OCI-LY1 (cell line): ENCODE measurements around the gene ADAM12.

Source experiments
- H2AFZ ChIP-seq: fragments of 200-600 bp; sonication (generic), shearing (Covaris generic); 2 replicates; pipeline ENCODE4 v1.6.0; 2014; ENCODE audit warnings: antibody characterized with exemption, mild to moderate bottlenecking, low read length
- H3F3A ChIP-seq: fragments of 200-600 bp; sonication (generic), shearing (Covaris generic); 2 replicates; pipeline ENCODE4 v1.6.0; 2014; ENCODE audit warnings: mild to moderate bottlenecking, antibody characterized with exemption, low read length, moderate library complexity; ENCODE audit not compliant: insufficient read depth
- H3K27ac ChIP-seq: fragments of 200-600 bp; sonication (generic); 2 replicates; pipeline ENCODE4 v1.5.1; 2014; ENCODE audit warnings: low read length, mixed run types, mild to moderate bottlenecking, low read depth; ENCODE audit not compliant: poor library complexity, severe bottlenecking
- H3K27me3 ChIP-seq: fragments of 200-600 bp; sonication (generic); 2 replicates; pipeline ENCODE4 v1.6.0; 2014; ENCODE audit warnings: antibody characterized with exemption, mild to moderate bottlenecking, low read length, moderate library complexity; ENCODE audit not compliant: insufficient read depth
- H3K36me3 ChIP-seq: fragments of 200-600 bp; sonication (generic); 2 replicates; pipeline ENCODE4 v1.6.1; 2014; ENCODE audit warnings: mild to moderate bottlenecking, antibody characterized with exemption, low read length, moderate library complexity, mixed read lengths; ENCODE audit not compliant: insufficient read depth
- H3K4me1 ChIP-seq: fragments of 200-600 bp; sonication (generic); 2 replicates; pipeline ENCODE4 v1.5.1; 2014; ENCODE audit warnings: mild to moderate bottlenecking, low read length, moderate library complexity; ENCODE audit not compliant: insufficient read depth, severe bottlenecking
- H3K4me2 ChIP-seq: fragments of 200-600 bp; sonication (generic), shearing (Covaris generic); 2 replicates; pipeline ENCODE4 v1.6.1; 2014; ENCODE audit warnings: low read length
- H3K4me3 ChIP-seq: fragments of 200-600 bp; sonication (generic); 2 replicates; pipeline ENCODE4 v1.5.1; 2014; ENCODE audit warnings: low read length, low read depth, mild to moderate bottlenecking, mixed read lengths; ENCODE audit not compliant: poor library complexity, severe bottlenecking
- H3K79me2 ChIP-seq: fragments of 200-600 bp; shearing (Covaris generic); 2 replicates; pipeline ENCODE4 v1.6.1; 2016; ENCODE audit warnings: mixed run types, low read length, mixed read lengths; ENCODE audit not compliant: insufficient read depth
- H3K9ac ChIP-seq: fragments of 200-600 bp; sonication (generic), shearing (Covaris generic); 2 replicates; pipeline ENCODE4 v1.6.1; 2014; ENCODE audit warnings: mild to moderate bottlenecking, low read length, mixed read lengths
- H3K9me2 ChIP-seq: fragments of 200-600 bp; sonication (generic), shearing (Covaris generic); 2 replicates; pipeline ENCODE4 v1.6.1; 2014; ENCODE audit warnings: low read depth, mild to moderate bottlenecking, low read length, mixed read lengths
- H3K9me3 ChIP-seq: fragments of 200-600 bp; shearing (Covaris generic); 2 replicates; pipeline ENCODE4 v1.6.1; 2014; ENCODE audit warnings: low read length, mixed read lengths
- H4K20me1 ChIP-seq: fragments of 200-600 bp; sonication (generic), shearing (Covaris generic); 2 replicates; pipeline ENCODE4 v1.6.0; 2016; ENCODE audit warnings: mild to moderate bottlenecking, low read length; ENCODE audit not compliant: insufficient read depth
- EZH2 ChIP-seq: fragments of 200-600 bp; sonication (generic), shearing (Covaris generic); IDR thresholded peaks from 2 replicates; pipeline ENCODE4 v1.8.0; 2017; ENCODE audit warnings: borderline replicate concordance, mixed run types, mild to moderate bottlenecking, antibody characterized with exemption, low read length, moderate library complexity, mixed read lengths
- TF ChIP-seq, protein P1 (sequence below): fragments of 200-600 bp; sonication (generic), shearing (Covaris generic); IDR thresholded peaks from 2 replicates; pipeline ENCODE4 v1.5.1; 2017; ENCODE audit warnings: mild to moderate bottlenecking, antibody characterized with exemption, low read length, moderate library complexity, mixed read lengths

The ADAM12 gene

GRCh38 chr10:126286256-126286780, 102.0 kb downstream of the ADAM12 start:
- Histone ChIP-seq H3K4me3 (no peak overlapping the region), H3K4me1 (no peaks in the 10 kb centered on the region), H3K4me2 (no peak overlapping the region), H3K27me3 (no peaks in the 10 kb centered on the region), H3K79me2 (no peaks in the 10 kb centered on the region), H3K9ac (no peak overlapping the region), H3K9me3 (no peaks in the 10 kb centered on the region), H2AFZ (no peak overlapping the region), H3K27ac (no peak overlapping the region), H3F3A (no peaks in the 10 kb centered on the region), H3K9me2 (no peaks in the 10 kb centered on the region), H4K20me1 (no peaks in the 10 kb centered on the region), H3K36me3 (no peaks in the 10 kb centered on the region)
- no peak for TF ChIP-seq EZH2
- TF ChIP-seq, protein P1, sequence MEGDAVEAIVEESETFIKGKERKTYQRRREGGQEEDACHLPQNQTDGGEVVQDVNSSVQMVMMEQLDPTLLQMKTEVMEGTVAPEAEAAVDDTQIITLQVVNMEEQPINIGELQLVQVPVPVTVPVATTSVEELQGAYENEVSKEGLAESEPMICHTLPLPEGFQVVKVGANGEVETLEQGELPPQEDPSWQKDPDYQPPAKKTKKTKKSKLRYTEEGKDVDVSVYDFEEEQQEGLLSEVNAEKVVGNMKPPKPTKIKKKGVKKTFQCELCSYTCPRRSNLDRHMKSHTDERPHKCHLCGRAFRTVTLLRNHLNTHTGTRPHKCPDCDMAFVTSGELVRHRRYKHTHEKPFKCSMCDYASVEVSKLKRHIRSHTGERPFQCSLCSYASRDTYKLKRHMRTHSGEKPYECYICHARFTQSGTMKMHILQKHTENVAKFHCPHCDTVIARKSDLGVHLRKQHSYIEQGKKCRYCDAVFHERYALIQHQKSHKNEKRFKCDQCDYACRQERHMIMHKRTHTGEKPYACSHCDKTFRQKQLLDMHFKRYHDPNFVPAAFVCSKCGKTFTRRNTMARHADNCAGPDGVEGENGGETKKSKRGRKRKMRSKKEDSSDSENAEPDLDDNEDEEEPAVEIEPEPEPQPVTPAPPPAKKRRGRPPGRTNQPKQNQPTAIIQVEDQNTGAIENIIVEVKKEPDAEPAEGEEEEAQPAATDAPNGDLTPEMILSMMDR, result no peak

GRCh38 chr10:126283307-126283706, 105.0 kb downstream of the ADAM12 start:
- no peaks in the 10 kb centered on the region for H3K36me3 ChIP-seq
- H3K4me2 ChIP-seq, result no peak overlapping the region
- H3K27me3 ChIP-seq, result no peaks in the 10 kb centered on the region
- H3K4me3 ChIP-seq, result no peak overlapping the region
- H3K79me2 ChIP-seq, result no peaks in the 10 kb centered on the region
- no peak overlapping the region for H3K9ac ChIP-seq
- TF ChIP-seq, protein P1, result no peak
- no peak for TF ChIP-seq EZH2
- no peak overlapping the region for H3K27ac ChIP-seq
- no peak overlapping the region for H2AFZ ChIP-seq
- H3K9me2 ChIP-seq, result no peaks in the 10 kb centered on the region
- H3K9me3 ChIP-seq, result no peaks in the 10 kb centered on the region
- no peaks in the 10 kb centered on the region for H3F3A ChIP-seq
- no peaks in the 10 kb centered on the region for H4K20me1 ChIP-seq
- H3K4me1 ChIP-seq, result no peaks in the 10 kb centered on the region

GRCh38 chr10:126278851-126279250, 109.4 kb downstream of the ADAM12 start:
- no peak overlapping the region for H2AFZ ChIP-seq
- H4K20me1 ChIP-seq, result no peaks in the 10 kb centered on the region
- no peak overlapping the region for H3K4me3 ChIP-seq
- no peaks in the 10 kb centered on the region for H3K27me3 ChIP-seq
- H3K4me1 ChIP-seq, result no peaks in the 10 kb centered on the region
- H3K27ac ChIP-seq, result no peak overlapping the region
- H3K36me3 ChIP-seq, result no peaks in the 10 kb centered on the region
- H3F3A ChIP-seq, result no peaks in the 10 kb centered on the region
- H3K9me3 ChIP-seq, result no peaks in the 10 kb centered on the region
- no peaks in the 10 kb centered on the region for H3K79me2 ChIP-seq
- H3K9me2 ChIP-seq, result no peaks in the 10 kb centered on the region
- no peak overlapping the region for H3K4me2 ChIP-seq
- H3K9ac ChIP-seq, result no peak overlapping the region
- TF ChIP-seq, protein P1, result no peak
- TF ChIP-seq EZH2, result no peak
